OCI-LY1 (cell line): Measurements from ENCODE around the gene KRT2.

Experiments
- H2AFZ ChIP-seq: fragments of 200-600 bp; sonication (generic), shearing (Covaris generic); 2 replicates; pipeline ENCODE4 v1.6.0; 2014; ENCODE audit warnings: antibody characterized with exemption, mild to moderate bottlenecking, low read length
- H3F3A ChIP-seq: fragments of 200-600 bp; sonication (generic), shearing (Covaris generic); 2 replicates; pipeline ENCODE4 v1.6.0; 2014; ENCODE audit warnings: mild to moderate bottlenecking, antibody characterized with exemption, low read length, moderate library complexity; ENCODE audit not compliant: insufficient read depth
- H3K27ac ChIP-seq: fragments of 200-600 bp; sonication (generic); 2 replicates; pipeline ENCODE4 v1.5.1; 2014; ENCODE audit warnings: low read length, mixed run types, mild to moderate bottlenecking, low read depth; ENCODE audit not compliant: poor library complexity, severe bottlenecking
- H3K27me3 ChIP-seq: fragments of 200-600 bp; sonication (generic); 2 replicates; pipeline ENCODE4 v1.6.0; 2014; ENCODE audit warnings: antibody characterized with exemption, mild to moderate bottlenecking, low read length, moderate library complexity; ENCODE audit not compliant: insufficient read depth
- H3K36me3 ChIP-seq: fragments of 200-600 bp; sonication (generic); 2 replicates; pipeline ENCODE4 v1.6.1; 2014; ENCODE audit warnings: mild to moderate bottlenecking, antibody characterized with exemption, low read length, moderate library complexity, mixed read lengths; ENCODE audit not compliant: insufficient read depth
- H3K4me1 ChIP-seq: fragments of 200-600 bp; sonication (generic); 2 replicates; pipeline ENCODE4 v1.5.1; 2014; ENCODE audit warnings: mild to moderate bottlenecking, low read length, moderate library complexity; ENCODE audit not compliant: insufficient read depth, severe bottlenecking
- H3K4me2 ChIP-seq: fragments of 200-600 bp; sonication (generic), shearing (Covaris generic); 2 replicates; pipeline ENCODE4 v1.6.1; 2014; ENCODE audit warnings: low read length
- H3K4me3 ChIP-seq: fragments of 200-600 bp; sonication (generic); 2 replicates; pipeline ENCODE4 v1.5.1; 2014; ENCODE audit warnings: low read length, low read depth, mild to moderate bottlenecking, mixed read lengths; ENCODE audit not compliant: poor library complexity, severe bottlenecking
- H3K79me2 ChIP-seq: fragments of 200-600 bp; shearing (Covaris generic); 2 replicates; pipeline ENCODE4 v1.6.1; 2016; ENCODE audit warnings: mixed run types, low read length, mixed read lengths; ENCODE audit not compliant: insufficient read depth
- H3K9ac ChIP-seq: fragments of 200-600 bp; sonication (generic), shearing (Covaris generic); 2 replicates; pipeline ENCODE4 v1.6.1; 2014; ENCODE audit warnings: mild to moderate bottlenecking, low read length, mixed read lengths
- H3K9me2 ChIP-seq: fragments of 200-600 bp; sonication (generic), shearing (Covaris generic); 2 replicates; pipeline ENCODE4 v1.6.1; 2014; ENCODE audit warnings: low read depth, mild to moderate bottlenecking, low read length, mixed read lengths
- H3K9me3 ChIP-seq: fragments of 200-600 bp; shearing (Covaris generic); 2 replicates; pipeline ENCODE4 v1.6.1; 2014; ENCODE audit warnings: low read length, mixed read lengths
- H4K20me1 ChIP-seq: fragments of 200-600 bp; sonication (generic), shearing (Covaris generic); 2 replicates; pipeline ENCODE4 v1.6.0; 2016; ENCODE audit warnings: mild to moderate bottlenecking, low read length; ENCODE audit not compliant: insufficient read depth
- EZH2 ChIP-seq: fragments of 200-600 bp; sonication (generic), shearing (Covaris generic); IDR thresholded peaks from 2 replicates; pipeline ENCODE4 v1.8.0; 2017; ENCODE audit warnings: borderline replicate concordance, mixed run types, mild to moderate bottlenecking, antibody characterized with exemption, low read length, moderate library complexity, mixed read lengths
- TF ChIP-seq, protein P1 (sequence below): fragments of 200-600 bp; sonication (generic), shearing (Covaris generic); IDR thresholded peaks from 2 replicates; pipeline ENCODE4 v1.5.1; 2017; ENCODE audit warnings: mild to moderate bottlenecking, antibody characterized with exemption, low read length, moderate library complexity, mixed read lengths

KRT2 gene

GRCh38 chr12:52679875-52680274 is 27.9 kb upstream of the KRT2 start:
- no peak overlapping the region for H3K27ac ChIP-seq
- no peaks in the 10 kb centered on the region for H3K4me1 ChIP-seq
- H3K79me2 ChIP-seq = no peaks in the 10 kb centered on the region
- no peak overlapping the region for H2AFZ ChIP-seq
- H3K9me3 ChIP-seq = no peaks in the 10 kb centered on the region
- H3K27me3 ChIP-seq = 0 out of 2 replicates have a peak, but pooled peaks cover 4% of the 10 kb centered on the region
- H3K9me2 ChIP-seq = no peaks in the 10 kb centered on the region
- no peak overlapping the region for H3K4me3 ChIP-seq
- H3K4me2 ChIP-seq = no peak overlapping the region
- no peaks in the 10 kb centered on the region for H3K36me3 ChIP-seq
- TF ChIP-seq, protein P1, sequence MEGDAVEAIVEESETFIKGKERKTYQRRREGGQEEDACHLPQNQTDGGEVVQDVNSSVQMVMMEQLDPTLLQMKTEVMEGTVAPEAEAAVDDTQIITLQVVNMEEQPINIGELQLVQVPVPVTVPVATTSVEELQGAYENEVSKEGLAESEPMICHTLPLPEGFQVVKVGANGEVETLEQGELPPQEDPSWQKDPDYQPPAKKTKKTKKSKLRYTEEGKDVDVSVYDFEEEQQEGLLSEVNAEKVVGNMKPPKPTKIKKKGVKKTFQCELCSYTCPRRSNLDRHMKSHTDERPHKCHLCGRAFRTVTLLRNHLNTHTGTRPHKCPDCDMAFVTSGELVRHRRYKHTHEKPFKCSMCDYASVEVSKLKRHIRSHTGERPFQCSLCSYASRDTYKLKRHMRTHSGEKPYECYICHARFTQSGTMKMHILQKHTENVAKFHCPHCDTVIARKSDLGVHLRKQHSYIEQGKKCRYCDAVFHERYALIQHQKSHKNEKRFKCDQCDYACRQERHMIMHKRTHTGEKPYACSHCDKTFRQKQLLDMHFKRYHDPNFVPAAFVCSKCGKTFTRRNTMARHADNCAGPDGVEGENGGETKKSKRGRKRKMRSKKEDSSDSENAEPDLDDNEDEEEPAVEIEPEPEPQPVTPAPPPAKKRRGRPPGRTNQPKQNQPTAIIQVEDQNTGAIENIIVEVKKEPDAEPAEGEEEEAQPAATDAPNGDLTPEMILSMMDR = no peak
- no peak for TF ChIP-seq EZH2
- H4K20me1 ChIP-seq = no peaks in the 10 kb centered on the region
- no peaks in the 10 kb centered on the region for H3F3A ChIP-seq
- no peak overlapping the region for H3K9ac ChIP-seq

- no peak overlapping the region for H3K27ac ChIP-seq
- no peak for TF ChIP-seq EZH2
- TF ChIP-seq, protein P1 = no peak
- H3K9ac ChIP-seq = no peak overlapping the region
- H3F3A ChIP-seq = no peaks in the 10 kb centered on the region
- no peak overlapping the region for H2AFZ ChIP-seq
- H3K4me1 ChIP-seq = no peaks in the 10 kb centered on the region
- no peaks in the 10 kb centered on the region for H3K9me3 ChIP-seq
- H3K4me3 ChIP-seq = no peak overlapping the region
- H3K36me3 ChIP-seq = no peaks in the 10 kb centered on the region
- no peaks in the 10 kb centered on the region for H3K27me3 ChIP-seq
- no peak overlapping the region for H3K4me2 ChIP-seq
- no peaks in the 10 kb centered on the region for H3K9me2 ChIP-seq
- H4K20me1 ChIP-seq = no peaks in the 10 kb centered on the region
- no peaks in the 10 kb centered on the region for H3K79me2 ChIP-seq
Measured at GRCh38 chr12:52677671-52678070, 25.7 kb upstream of the KRT2 start.

DNA sequence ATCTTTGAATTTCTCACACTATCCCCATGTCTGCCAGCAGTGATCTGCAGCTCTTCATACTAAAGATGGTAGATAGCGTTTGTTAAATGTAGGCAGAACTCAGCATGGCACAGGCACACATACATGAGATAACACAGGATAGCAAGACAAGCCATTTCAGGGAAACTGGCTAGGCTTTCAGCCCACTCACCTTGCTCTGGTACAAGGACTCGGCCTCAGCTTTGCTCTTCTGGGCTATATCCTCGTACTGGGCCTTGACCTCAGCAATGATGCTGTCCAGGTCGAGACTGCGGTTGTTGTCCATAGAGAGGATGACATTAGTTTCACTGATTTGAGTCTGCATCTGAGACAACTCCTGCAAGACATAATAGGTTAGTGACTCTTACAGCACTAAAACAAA is 25.1 kb upstream of the KRT2 start:
- Histone ChIP-seq H3F3A (no peaks in the 10 kb centered on the region), H3K9ac (no peak overlapping the region), H3K36me3 (no peaks in the 10 kb centered on the region), H3K9me3 (no peaks in the 10 kb centered on the region), H2AFZ (no peak overlapping the region), H3K27ac (no peak overlapping the region), H3K27me3 (no peaks in the 10 kb centered on the region), H3K79me2 (no peaks in the 10 kb centered on the region), H3K4me3 (no peak overlapping the region), H4K20me1 (no peaks in the 10 kb centered on the region), H3K4me1 (no peaks in the 10 kb centered on the region), H3K9me2 (no peaks in the 10 kb centered on the region), H3K4me2 (no peak overlapping the region)
- no peak for TF ChIP-seq EZH2
- TF ChIP-seq, protein P1 = no peak
